Measurements from ENCODE around the gene LCN15. TPM values are rescaled to one million over a fixed set of nuclear protein-coding genes. Genes with fewer than 3 reads are reported as not detected.

Gene LCN15
- total RNA-seq, 1 donor from 2014 or later: not detected

DNA sequence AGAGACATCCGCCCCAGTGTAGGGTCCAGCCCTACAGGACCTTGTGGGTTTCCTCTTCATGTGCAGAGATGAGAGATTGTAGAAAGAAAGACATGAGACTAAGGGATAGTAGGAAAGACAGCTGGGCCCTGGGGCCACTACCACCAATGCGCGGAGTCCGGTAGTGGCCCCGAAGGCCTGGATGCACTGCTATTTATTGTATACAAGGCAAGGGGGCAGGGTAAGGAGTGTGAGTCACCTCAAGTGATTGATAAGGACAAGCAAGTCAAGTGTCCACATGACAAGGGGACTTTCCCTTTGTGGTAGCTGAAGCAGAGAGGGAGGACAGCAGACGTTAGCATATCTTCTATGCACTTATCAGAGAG, 20.7 kb upstream of the LCN15 start:
- H3K4me3 ChIP-seq: no peak overlapping the region
- peak overlapping the region; percentile 51 for H3K4me3 Mint-ChIP-seq
- TF ChIP-seq EZH2 (IDR thresholded peaks at IDR 0.05) (no peak), EZH2phosphoT487 (IDR thresholded peaks at IDR 0.05) (no peak)
- TF ChIP-seq, protein P1, sequence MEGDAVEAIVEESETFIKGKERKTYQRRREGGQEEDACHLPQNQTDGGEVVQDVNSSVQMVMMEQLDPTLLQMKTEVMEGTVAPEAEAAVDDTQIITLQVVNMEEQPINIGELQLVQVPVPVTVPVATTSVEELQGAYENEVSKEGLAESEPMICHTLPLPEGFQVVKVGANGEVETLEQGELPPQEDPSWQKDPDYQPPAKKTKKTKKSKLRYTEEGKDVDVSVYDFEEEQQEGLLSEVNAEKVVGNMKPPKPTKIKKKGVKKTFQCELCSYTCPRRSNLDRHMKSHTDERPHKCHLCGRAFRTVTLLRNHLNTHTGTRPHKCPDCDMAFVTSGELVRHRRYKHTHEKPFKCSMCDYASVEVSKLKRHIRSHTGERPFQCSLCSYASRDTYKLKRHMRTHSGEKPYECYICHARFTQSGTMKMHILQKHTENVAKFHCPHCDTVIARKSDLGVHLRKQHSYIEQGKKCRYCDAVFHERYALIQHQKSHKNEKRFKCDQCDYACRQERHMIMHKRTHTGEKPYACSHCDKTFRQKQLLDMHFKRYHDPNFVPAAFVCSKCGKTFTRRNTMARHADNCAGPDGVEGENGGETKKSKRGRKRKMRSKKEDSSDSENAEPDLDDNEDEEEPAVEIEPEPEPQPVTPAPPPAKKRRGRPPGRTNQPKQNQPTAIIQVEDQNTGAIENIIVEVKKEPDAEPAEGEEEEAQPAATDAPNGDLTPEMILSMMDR (IDR thresholded peaks at IDR 0.05): no peak
- no peak overlapping the region for H2AFZ ChIP-seq (replicated peaks)
- peaks cover 28% of the 10 kb centered on the region for H3K4me1 Mint-ChIP-seq
- no peak for DNase-seq (ENCODE audit: low spot score)
- H3K79me2 ChIP-seq (ENCODE audit: low read depth): no peaks in the 10 kb centered on the region
- no peak overlapping the region for H3K4me2 ChIP-seq
- H3K27me3 Mint-ChIP-seq (ENCODE audit: insufficient read depth, low read depth): peaks cover 16% of the 10 kb centered on the region
- peaks cover 12% of the 10 kb centered on the region for H3K4me1 ChIP-seq
- no peaks in the 10 kb centered on the region for H3K9me3 Mint-ChIP-seq
- H3K36me3 ChIP-seq: no peaks in the 10 kb centered on the region
- H3K36me3 Mint-ChIP-seq: no peaks in the 10 kb centered on the region
- H3F3A ChIP-seq (ENCODE audit: low read depth): peaks cover 14% of the 10 kb centered on the region
- no peaks in the 10 kb centered on the region for H3K9me3 ChIP-seq (ENCODE audit: low read depth)
- H4K20me1 ChIP-seq (ENCODE audit: low read depth): no peaks in the 10 kb centered on the region
- H3K27ac ChIP-seq: no peak overlapping the region
- H3K27ac Mint-ChIP-seq: no peak overlapping the region
- H3K9ac ChIP-seq: no peak overlapping the region
- H3K27me3 ChIP-seq: peaks cover 34% of the 10 kb centered on the region

DNA sequence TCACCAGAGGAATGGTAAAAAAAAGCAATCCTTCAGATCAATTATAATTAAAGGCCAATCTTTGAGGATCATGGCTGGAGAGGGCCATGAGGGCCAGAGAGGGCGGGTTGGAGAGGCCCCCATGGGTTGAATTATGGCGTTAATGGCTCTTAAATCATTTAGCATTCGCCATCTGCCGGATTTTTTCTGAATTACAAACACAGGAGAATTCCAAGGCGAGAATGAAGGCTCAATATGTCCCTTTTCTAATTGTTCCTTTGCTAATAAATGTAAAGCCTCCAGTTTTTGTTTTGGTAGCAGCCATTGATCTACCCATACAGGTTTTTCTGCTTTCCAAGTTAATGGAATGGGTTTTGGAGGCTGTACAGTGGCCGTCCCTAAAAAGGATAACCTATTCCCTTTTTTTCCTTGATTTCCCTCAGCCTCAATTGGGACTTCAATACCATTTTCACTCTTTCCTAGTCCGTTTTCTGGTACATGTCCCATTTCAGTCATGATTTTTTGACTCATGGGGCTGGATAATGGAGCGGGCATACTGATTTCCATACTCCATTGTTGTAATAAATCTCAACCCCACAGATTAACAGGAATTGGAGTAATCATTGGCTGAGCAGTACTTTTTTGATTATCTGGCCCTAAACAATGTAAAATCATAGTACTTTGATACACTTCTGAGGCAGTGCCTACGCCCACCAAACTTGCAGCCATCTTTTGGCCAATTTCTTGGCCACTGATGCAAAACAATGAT, 20.1 kb upstream of the LCN15 start:
- peaks cover 7% of the 10 kb centered on the region for H3K4me1 ChIP-seq
- no peaks in the 10 kb centered on the region for H3K79me2 ChIP-seq (ENCODE audit: low read depth)
- Mint-ChIP-seq H3K36me3 (no peaks in the 10 kb centered on the region), H3K27me3 (ENCODE audit: insufficient read depth, low read depth) (peaks cover 15% of the 10 kb centered on the region), H3K4me1 (peaks cover 28% of the 10 kb centered on the region), H3K27ac (no peak overlapping the region), H3K9me3 (peaks cover under 1% of the 10 kb centered on the region), H3K4me3 (peak overlapping the region; percentile 51)
- no peak overlapping the region for H3K9ac ChIP-seq
- H3K27ac ChIP-seq: no peak overlapping the region
- TF ChIP-seq, protein P1 (IDR thresholded peaks at IDR 0.05): peak; percentile 49
- TF ChIP-seq EZH2phosphoT487 (IDR thresholded peaks at IDR 0.05): no peak
- no peaks in the 10 kb centered on the region for H3K9me3 ChIP-seq (ENCODE audit: low read depth)
- H4K20me1 ChIP-seq (ENCODE audit: low read depth): no peaks in the 10 kb centered on the region
- H3K27me3 ChIP-seq: peaks cover 40% of the 10 kb centered on the region
- H3K4me2 ChIP-seq: no peak overlapping the region
- H2AFZ ChIP-seq (replicated peaks): no peak overlapping the region
- peak; percentile 46 for DNase-seq (ENCODE audit: low spot score)
- peaks cover 9% of the 10 kb centered on the region for H3F3A ChIP-seq (ENCODE audit: low read depth)
- H3K4me3 ChIP-seq: no peak overlapping the region
- H3K36me3 ChIP-seq: no peaks in the 10 kb centered on the region

DNA sequence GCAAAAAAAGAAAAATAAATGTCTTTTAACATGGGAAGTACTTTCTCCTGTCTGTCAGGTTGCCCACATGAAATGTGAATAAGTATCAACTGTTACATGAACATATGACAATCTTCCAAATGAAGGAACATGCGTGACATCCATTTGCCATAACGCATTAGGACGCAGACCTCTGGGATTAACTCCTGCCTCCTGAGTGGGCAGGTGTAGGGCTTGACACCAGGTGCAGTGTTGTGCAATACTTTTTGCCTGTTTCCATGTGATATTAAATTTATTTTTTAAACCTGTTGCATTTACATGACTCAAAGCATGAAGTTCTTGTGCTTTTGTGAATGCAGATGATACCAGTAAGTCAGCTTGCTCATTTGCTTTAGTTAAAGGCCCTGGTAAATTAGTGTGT, 18.1 kb upstream of the LCN15 start:
- peaks cover 54% of the 10 kb centered on the region for H3K27me3 ChIP-seq
- no peak for DNase-seq (ENCODE audit: low spot score)
- H3K36me3 ChIP-seq: no peaks in the 10 kb centered on the region
- H3K9ac ChIP-seq: no peak overlapping the region
- H3K79me2 ChIP-seq (ENCODE audit: low read depth): no peaks in the 10 kb centered on the region
- H3K4me3 ChIP-seq: no peak overlapping the region
- no peak overlapping the region for H3K27ac ChIP-seq
- no peak overlapping the region for H3K4me2 ChIP-seq
- Mint-ChIP-seq H3K9me3 (peaks cover 12% of the 10 kb centered on the region), H3K27me3 (ENCODE audit: insufficient read depth, low read depth) (peaks cover 25% of the 10 kb centered on the region), H3K4me1 (peaks cover 15% of the 10 kb centered on the region), H3K36me3 (no peaks in the 10 kb centered on the region), H3K27ac (no peak overlapping the region), H3K4me3 (no peak overlapping the region)
- H2AFZ ChIP-seq (replicated peaks): no peak overlapping the region
- no peaks in the 10 kb centered on the region for H3F3A ChIP-seq (ENCODE audit: low read depth)
- TF ChIP-seq, protein P1 (IDR thresholded peaks at IDR 0.05): no peak
- no peak for TF ChIP-seq EZH2phosphoT487 (IDR thresholded peaks at IDR 0.05)
- TF ChIP-seq EZH2 (IDR thresholded peaks at IDR 0.05): no peak
- H4K20me1 ChIP-seq (ENCODE audit: low read depth): no peaks in the 10 kb centered on the region
- H3K9me3 ChIP-seq (ENCODE audit: low read depth): no peaks in the 10 kb centered on the region
- no peaks in the 10 kb centered on the region for H3K4me1 ChIP-seq
